IPS-18c (cell line): ENCODE data around the gene BHLHA15.

Source experiments
- H3K4me3 ChIP-seq: 2 replicates; pipeline ENCODE4 v1.7.0; 2013; ENCODE audit warnings: low read depth, mild to moderate bottlenecking, low read length, moderate library complexity; ENCODE audit not compliant: insufficient read depth
- H3K9me3 ChIP-seq: one replicate; pipeline ENCODE4 v1.6.1; 2013; ENCODE audit warnings: mild to moderate bottlenecking, low read length, moderate library complexity; ENCODE audit not compliant: control insufficient read depth, insufficient read depth

Gene BHLHA15

DNA sequence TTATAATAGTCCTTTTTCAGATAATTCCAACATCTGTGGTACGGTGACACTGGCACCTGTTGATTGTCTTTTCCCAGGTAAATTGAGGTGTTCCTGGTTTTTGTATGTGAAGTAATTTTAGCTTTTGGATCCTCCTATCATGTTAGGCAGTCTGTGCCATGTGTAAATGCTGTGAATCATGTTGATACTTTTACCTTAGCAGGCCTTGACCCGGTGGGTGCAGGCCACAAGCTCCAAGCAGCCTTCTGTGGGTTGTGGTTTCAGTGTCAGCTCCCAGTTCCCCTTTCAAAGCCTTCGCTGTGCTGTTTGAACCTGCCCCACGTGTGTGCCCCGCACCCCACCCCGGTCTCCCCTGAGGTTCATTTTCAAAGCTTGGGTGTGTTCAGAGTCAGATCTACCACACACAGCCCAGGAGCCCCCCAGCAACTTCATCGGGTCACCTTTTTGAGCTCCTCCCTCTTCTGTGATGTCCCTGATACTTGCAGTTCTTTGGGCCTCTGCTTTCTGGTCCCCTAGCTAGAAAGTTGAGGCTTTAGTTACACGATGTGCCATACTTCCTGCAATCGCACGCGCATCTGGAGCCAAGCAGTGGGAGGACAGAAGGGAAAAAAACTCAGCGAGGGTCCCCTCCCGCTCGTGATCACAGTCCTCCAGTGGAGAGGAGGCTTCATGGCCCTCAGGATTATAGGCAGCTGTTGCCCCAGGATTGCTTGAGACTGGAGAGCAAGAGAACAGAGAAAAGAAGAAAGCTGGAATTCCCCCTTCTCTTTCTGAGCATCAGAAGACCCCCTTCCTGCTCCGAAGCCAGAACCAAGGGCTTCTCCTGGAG, 8.7 kb upstream of the BHLHA15 start:
- no peak overlapping the region for H3K4me3 ChIP-seq
- peaks cover 2% of the 10 kb centered on the region for H3K9me3 ChIP-seq

DNA sequence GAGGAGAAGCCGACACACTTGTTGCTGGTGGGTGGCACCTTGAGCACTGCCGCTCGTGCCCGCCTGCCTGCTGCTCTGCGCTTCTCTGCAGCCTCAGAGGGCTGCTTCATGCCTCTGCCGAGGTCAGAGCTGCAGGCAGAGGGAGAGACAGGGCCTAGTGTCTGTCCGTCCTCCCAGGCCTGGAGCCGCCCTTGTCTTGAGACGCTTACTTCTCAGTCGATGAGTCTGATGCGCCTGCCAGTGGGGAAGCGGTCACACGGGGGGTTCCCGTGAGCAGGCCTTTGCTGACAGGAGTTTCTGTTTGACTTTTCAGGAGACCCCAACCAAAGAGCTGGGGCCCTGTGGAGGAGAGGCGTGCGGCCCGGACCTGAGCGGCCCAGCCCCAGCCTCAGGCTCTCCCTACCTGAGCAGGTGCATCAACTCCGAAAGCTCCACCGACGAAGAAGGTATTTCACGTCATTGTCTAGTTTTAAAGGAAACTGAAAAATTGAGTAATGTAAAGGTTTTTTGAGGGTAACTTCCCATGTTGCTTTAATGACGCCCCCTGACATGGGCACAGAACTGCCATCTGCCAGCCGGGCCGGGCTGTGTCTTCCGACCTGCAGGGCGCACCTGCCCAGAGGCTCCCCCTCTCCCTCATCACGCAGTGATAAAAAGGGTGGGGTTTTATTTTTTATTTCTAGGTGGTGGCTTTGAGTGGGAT, 7.8 kb upstream of the BHLHA15 start:
- Histone ChIP-seq H3K4me3 (no peak overlapping the region), H3K9me3 (peaks cover 2% of the 10 kb centered on the region)

DNA sequence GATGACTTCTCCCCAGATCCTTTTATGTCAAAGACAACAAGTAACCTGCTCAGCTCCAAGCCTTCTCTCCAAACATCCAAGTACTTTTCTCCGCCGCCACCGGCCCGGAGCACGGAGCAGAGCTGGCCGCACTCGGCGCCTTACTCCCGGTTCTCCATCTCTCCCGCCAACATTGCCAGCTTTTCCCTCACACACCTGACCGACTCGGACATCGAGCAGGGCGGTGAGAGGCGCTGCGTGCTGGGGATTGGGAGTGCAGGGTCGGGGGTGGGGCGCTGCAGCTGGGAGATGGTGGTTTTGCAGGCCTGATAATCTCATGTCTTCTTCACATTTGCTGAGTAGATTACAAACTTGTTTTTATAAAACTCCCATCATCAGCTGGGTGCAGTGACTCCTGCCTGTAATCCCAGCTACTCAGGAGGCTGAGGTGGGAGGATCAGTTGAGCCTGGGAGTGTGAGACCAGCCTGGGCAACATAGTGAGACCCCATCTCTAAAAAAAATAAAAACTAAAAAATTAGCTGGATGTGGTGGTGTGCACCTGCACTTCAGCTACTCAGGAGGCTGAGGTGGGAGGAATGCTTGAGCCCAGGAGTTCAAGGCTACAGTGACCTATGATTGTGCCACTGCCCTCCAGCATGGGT, 7.2 kb upstream of the BHLHA15 start:
- H3K4me3 ChIP-seq: no peak overlapping the region
- H3K9me3 ChIP-seq: no peaks in the 10 kb centered on the region

DNA sequence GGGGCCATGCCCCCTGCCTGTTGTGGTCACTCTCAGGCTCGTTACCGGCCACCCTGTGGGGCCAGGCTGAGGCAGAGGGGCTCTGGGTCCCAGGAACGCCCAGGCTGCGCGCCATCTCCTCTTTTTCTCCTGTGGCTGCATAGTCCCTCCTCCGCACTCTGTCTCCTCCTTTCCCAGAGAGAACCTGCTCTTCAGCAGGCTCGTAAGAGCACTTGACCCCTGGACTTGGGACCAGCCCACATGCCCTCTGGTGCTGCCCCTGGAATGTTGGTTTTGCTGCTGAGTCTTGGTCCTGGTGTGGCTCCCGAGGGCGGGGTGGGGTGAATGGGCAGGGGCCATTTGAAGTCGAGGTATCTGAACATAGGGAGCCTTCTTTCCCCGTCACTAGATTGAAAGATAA, 6.6 kb upstream of the BHLHA15 start:
- Histone ChIP-seq H3K9me3 (no peaks in the 10 kb centered on the region), H3K4me3 (no peak overlapping the region)

DNA sequence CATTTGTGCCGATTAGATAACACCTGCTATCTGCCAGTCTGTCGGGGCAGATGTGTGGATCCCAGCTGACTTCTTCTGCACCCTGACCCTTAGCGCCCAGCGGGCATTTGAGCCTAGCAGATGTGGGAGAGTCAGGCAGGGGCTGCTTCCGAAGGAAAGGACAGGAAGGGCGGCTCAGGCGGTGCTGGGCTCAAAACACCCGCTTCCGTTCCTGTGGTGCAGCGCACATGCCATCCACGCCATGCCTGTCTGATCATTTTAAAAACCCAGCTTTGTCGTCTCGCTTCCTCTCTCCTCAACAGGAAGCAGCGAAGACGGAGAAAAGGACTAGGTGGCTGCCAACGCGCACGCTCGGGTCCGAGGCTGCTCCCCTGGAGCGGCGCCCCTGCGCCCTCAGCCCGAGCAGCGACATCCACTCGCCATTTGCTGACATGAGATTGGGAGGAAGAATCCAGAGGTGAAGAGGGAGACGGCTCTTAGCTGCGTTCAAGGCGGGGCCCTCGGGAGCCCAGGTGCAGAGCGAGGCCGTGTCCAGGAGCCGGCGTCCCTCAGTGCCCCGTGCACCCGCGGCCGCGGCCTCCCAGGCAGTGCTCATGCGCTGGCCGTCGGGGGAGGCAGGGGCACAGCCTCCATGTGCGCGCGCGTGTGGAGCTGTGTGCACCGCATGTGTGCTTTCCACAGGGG, 5.9 kb upstream of the BHLHA15 start:
- no peaks in the 10 kb centered on the region for H3K9me3 ChIP-seq
- no peak overlapping the region for H3K4me3 ChIP-seq

DNA sequence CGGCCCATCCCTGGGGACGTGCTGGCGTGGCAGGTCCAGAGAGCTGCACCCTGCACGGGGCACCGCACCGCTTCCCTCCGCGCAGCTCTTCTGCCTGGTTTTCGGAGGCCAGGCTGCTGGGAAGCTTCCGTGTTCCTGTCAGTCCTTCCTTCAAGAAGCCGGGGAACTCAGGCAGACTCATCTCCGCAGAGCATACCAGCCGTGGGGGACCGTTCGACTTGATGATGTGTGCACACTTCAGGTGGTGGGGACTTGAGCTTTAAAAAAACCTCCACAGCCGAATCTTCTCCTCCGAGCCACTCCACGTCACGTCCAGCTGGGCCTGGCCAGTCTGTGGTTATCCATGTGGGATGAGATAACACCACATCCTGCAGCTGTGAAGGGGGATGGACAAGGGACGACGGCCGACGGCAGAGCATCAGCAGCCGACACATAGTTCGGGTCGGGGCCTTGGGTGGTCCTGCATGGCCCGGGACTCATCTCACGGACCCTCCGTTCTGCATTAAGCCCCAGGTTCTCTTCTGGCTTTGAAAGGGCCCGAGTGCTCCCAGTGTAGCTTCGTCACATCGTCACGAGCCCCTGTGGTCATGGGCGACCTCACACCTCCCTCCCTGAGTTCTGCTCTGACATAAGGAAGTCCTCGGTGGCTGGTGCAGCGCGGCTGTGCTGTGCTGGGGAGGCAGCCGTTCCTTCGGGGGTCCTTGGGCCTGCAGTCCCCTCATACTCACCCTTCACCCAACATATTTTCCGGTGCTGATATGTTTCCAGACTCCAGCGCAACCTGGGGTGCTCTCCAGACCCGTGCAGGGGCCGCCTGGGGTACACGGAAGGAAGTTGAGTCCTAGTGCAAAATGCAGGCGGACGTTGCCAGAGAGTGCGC, 4.5 kb upstream of the BHLHA15 start:
- Histone ChIP-seq H3K9me3 (no peaks in the 10 kb centered on the region), H3K4me3 (no peak overlapping the region)

DNA sequence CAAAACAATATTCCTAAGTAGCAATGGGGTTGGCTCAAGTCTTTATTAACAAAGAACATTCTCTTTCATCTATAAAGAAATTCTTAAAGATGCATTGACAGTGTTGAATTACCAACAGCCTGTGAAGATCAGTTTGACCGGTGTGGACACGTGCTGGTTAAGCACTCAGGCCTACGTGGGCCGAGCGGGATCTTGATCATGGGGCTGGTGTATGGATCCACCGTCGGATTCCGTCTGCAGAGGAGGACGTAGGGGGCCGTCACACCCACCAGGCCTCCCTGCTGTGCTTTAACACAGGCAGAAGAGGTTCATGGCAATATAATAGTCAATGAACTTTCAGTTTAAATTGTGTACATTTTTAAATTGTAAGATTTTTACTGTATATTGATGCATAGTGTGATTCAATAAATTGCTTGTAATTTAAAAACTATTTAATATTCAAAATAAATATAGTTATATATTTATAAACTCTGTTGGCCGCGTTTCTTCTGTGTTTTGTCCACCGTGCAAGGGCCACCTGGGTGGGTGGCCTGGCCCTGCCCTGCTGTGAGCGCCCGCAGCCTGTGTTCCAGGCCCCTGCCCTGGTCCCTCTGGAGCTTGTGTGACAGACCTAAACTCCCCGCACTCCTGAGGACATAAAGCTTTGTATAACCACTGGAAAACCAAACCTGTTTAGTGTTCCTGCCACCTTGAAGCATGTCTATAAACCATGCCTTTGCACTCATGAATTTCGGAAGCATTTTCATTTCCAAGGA, 1.9 kb upstream of the BHLHA15 start:
- no peaks in the 10 kb centered on the region for H3K9me3 ChIP-seq
- no peak overlapping the region for H3K4me3 ChIP-seq

DNA sequence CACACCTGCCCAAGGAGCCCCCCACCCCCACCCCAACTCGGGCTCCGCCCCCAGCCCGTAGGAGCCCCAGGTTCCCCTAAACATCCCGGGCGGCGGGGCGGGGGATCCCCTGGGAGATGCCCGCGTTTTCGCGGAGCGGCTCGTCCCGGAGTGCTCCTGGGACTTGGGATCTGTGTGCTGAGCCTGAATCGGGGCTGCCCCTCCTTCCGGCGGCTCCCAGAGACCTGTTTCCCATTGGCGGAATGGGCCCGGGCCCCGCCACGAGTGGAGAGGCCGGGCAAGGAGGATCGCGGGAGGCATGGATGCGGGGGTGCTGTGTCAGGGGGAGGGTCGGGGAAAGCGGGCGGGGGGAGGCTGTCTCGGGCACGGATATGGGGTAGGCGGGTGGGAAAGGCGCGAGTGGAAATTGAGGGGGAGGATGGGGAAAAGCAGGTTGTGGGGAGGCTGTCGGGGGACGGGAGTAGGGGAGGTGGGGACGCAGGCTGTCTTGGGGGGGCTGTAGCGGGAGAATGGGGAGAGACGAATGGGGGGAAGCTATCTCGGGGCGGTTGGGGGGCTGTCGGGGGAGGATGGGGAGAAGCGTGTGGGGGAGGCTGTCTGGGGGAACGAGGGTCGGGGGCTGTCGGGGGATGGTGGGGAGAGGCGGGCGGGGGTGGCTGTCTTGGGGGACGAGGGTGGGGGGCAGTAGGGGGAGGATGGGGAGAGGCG, 572 bp upstream of the BHLHA15 start:
- H3K9me3 ChIP-seq: no peaks in the 10 kb centered on the region
- peak overlapping the region; percentile 43; the same call in 1 of the 2 replicates for H3K4me3 ChIP-seq

DNA sequence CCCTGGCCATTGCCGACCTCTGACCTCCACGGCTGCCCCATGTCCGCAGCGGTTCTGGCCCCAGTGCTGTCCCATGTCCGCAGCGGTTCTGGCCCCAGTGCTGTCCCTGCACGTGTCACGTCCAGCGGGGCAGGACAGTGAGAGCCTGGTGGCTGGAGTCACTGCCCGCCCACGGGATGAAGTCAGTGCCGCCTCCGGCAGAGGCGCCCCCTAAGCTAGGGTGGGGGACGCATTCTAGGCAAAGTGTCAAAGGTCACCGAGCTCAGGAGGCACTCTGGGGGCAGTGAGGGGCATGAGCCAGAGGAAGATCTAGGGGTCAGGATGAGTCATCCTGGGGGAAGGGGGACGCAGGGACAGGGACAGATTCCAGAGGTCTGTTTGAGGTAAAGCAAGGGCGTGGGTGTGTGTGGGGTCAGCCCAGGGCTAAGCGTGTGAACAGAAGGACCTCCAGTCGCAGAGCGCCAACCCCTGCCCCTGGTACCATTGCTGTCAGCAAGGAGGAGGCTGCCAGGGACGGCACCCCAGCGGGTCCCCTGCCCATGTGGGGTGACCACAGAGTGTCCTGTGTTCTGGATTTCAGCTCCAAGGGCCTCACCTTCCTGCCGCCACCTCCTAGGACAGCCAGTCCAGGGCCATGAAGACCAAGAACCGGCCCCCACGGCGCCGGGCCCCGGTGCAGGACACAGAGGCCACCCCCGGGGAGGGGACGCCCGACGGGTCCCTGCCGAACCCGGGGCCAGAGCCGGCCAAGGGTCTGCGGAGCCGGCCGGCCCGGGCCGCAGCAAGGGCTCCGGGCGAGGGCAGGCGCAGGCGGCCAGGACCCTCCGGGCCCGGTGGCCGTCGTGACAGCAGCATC, 665 bp downstream of the BHLHA15 start:
- no peaks in the 10 kb centered on the region for H3K9me3 ChIP-seq
- H3K4me3 ChIP-seq: peak overlapping the region; percentile 34; the same call in 1 of the 2 replicates

DNA sequence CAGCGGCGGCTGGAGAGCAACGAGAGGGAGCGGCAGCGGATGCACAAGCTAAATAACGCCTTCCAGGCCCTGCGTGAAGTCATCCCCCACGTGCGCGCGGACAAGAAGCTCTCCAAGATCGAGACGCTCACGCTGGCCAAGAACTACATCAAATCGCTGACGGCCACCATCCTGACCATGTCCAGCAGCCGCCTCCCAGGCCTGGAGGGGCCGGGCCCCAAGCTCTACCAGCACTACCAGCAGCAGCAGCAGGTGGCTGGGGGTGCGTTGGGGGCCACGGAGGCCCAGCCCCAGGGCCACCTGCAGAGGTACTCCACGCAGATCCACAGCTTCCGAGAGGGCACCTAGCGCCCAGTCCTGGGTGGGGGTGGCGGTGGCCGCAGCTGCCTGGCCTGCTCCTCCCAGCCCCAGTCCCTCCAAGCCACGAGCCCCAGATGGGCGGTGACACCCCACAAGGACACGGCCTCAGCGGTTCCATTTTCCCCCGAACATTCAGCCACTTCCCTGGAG, 1.3 kb downstream of the BHLHA15 start:
- H3K9me3 ChIP-seq: no peaks in the 10 kb centered on the region
- no peak overlapping the region for H3K4me3 ChIP-seq

DNA sequence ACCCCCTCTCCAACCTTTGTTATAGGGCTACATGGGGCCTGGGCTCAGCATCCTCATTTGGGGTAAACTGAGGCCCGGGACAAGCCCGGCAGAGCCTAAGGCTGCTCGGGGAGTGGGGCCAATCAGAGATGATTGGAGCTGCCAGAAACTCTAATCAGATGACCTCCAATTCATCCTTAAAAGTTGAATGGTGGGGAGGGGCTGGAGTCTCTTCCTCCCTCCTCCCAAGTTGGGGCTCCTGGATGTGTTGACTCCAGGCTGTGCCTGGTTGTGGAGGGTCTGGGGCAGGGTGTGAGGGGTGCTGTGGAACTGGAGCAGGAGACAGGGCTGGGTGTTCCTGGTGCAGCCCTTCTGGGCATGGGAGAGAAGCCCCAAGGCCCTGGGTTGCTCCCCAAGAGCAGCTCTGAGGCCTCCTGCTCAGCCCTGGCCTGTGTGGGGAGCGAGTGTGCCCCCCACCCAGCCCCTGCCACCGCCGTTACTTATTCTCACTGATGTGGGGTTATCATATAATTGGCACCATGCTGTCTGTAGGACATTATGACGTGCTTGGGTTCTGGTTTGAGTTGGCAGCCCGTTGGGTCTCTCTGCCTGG, 2.2 kb downstream of the BHLHA15 start:
- H3K9me3 ChIP-seq: peaks cover 2% of the 10 kb centered on the region
- no peak overlapping the region for H3K4me3 ChIP-seq

DNA sequence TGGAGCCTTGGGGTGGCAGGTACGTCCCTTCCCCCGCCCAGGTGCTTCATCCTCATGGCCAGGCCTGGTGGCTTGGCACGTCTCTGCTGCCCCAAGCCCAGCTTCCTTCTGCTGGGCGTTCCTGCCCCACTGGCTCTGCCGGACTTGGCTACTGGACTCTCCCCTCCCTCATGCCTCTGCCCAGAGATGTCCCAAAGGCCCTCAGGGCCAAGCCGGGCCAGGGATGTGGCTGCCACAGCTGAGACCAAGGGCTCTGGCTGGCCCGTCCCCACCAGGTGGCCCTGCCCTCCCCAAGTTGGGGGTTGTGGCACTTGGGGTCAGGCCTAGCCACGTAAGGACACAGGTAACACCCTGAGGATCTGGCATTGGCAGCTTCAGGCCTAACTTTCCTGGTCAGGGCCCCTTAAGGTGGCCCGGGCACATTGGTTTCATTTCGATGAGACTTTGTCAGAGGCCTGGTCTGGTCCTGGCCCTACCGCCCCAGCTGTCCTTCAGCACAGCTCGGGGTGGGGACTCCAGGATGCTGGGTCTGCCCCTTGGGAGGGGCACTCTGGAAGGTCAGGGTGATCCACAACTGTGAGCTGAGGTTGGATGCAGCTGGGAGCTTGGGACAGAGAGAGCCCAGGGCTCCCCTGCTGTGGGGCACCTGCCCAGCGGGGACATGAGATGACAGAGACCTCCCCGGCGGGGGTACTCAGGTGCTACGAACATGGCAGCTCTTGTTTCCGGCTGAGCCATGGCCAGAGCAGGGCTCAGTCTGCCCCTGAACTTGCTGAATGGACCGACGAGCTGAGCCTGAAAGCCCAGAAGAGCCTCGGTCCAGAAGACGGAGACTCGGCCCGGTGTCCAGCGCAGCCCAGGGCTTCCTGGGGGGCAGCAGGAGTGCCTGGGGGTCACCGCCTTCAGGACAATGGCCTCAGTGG, 2.9 kb downstream of the BHLHA15 start:
- peaks cover 2% of the 10 kb centered on the region for H3K9me3 ChIP-seq
- no peak overlapping the region for H3K4me3 ChIP-seq

DNA sequence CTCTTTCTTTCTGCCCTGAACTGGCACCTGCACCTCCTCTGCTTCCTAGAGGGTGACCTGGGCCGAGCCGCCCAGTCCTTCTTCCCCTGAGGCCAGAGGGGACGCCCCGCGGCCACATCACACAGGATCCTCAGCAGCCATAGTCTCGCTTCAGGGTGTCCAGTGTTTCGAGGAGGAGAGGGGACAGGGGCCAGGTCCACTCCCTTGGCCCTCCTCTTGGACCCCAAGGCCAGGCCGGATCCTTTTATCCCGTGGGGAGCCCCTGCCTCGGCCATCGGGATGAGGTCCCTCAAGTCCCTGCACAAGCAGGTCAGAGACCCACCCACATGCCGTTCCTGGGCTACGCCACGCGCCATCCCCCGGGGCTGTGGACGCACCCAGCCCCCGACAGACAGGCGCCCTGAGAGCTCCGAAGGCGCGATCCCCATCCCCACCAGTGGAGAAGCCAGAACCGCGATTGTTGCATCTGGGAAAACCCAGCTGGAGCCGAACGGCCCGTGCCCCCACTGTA, 3.6 kb downstream of the BHLHA15 start:
- peaks cover 2% of the 10 kb centered on the region for H3K9me3 ChIP-seq
- no peak overlapping the region for H3K4me3 ChIP-seq
